ENCODE data around the gene CDKN1C.

Gene CDKN1C

GRCh38 chr11:2865922-2866577 is 19.5 kb downstream of the CDKN1C start:
- H3K4me3 ChIP-seq (ENCODE audit: low read length): no peak overlapping the region
- TF ChIP-seq, protein P1, sequence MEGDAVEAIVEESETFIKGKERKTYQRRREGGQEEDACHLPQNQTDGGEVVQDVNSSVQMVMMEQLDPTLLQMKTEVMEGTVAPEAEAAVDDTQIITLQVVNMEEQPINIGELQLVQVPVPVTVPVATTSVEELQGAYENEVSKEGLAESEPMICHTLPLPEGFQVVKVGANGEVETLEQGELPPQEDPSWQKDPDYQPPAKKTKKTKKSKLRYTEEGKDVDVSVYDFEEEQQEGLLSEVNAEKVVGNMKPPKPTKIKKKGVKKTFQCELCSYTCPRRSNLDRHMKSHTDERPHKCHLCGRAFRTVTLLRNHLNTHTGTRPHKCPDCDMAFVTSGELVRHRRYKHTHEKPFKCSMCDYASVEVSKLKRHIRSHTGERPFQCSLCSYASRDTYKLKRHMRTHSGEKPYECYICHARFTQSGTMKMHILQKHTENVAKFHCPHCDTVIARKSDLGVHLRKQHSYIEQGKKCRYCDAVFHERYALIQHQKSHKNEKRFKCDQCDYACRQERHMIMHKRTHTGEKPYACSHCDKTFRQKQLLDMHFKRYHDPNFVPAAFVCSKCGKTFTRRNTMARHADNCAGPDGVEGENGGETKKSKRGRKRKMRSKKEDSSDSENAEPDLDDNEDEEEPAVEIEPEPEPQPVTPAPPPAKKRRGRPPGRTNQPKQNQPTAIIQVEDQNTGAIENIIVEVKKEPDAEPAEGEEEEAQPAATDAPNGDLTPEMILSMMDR (conservative IDR thresholded peaks at IDR 0.05; ENCODE audit: low read depth, low read length): no peak
- DNase-seq (ENCODE audit: low read depth): no peak

- H3K4me3 ChIP-seq (ENCODE audit: low read length): no peak overlapping the region
- DNase-seq (ENCODE audit: low read depth): no peak
- TF ChIP-seq, protein P1 (conservative IDR thresholded peaks at IDR 0.05; ENCODE audit: low read depth, low read length): no peak
These were observed 20.7 kb downstream of the CDKN1C start for GRCh38 chr11:2864901-2865300.

DNA sequence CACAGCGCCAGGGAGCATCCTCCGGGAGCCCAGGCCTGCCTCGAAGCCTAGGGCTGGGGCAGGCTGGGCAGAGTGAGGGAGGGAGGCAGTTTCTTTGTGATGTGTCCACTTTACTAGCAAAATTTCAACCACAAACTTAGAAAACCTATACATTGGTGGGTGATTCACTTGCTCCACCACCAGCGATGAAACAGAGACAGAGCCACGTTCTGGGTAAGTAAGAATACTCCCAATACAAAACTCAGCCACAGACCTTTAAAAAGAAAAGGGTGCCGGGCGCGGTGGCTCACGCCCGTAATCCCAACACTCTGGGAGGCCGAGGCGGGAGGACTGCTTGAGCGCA is 22.3 kb downstream of the CDKN1C start:
- no peak overlapping the region for H3K4me3 ChIP-seq (ENCODE audit: low read length)
- DNase-seq (ENCODE audit: low read depth): no peak
- TF ChIP-seq, protein P1 (conservative IDR thresholded peaks at IDR 0.05; ENCODE audit: low read depth, low read length): no peak

GRCh38 chr11:2862395-2863275 is 22.9 kb downstream of the CDKN1C start:
- H3K4me3 ChIP-seq (ENCODE audit: low read length): no peak overlapping the region
- DNase-seq (ENCODE audit: low read depth): no peak
- TF ChIP-seq, protein P1 (conservative IDR thresholded peaks at IDR 0.05; ENCODE audit: low read depth, low read length): no peak

DNA sequence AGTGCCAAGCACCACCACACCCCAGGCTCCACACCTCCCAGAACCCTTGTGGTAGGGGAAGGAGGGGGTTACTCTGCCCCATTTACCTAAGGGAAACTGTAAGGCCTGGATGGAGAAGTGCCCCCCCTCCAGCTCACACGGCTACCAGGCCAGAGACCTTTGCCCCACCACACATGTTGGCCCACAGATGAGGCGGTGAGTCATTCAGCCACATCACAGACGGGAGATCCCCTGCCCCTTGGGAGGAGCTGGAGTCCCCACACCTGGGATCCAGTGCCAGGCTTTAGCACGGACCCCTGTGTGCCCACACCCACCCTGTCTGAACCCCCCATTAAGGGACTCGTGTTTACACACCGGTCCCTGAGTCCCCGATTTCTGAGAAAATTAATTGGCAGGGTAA is 24.9 kb downstream of the CDKN1C start:
- TF ChIP-seq, protein P1 (conservative IDR thresholded peaks at IDR 0.05; ENCODE audit: low read depth, low read length): no peak
- H3K4me3 ChIP-seq (ENCODE audit: low read length): no peak overlapping the region
- no peak for DNase-seq (ENCODE audit: low read depth)

DNA sequence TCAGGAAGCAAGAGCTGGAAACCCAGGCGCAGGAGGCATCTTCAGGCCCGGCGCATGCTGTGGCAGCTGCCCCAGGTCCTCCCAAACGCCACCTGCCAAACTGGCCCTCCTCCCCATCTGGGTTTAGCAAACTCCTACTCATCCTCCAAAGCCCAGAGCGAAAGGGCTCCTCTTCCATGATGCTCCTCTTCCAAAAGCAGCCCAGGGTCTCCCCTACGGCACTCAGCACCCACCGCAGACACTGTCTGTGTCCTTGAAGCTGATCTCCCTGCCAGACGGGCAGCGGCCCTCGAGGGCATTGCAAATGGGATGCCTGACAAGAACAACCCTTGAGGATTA is 25.9 kb downstream of the CDKN1C start:
- TF ChIP-seq, protein P1 (conservative IDR thresholded peaks at IDR 0.05; ENCODE audit: low read depth, low read length): no peak
- no peak overlapping the region for H3K4me3 ChIP-seq (ENCODE audit: low read length)
- DNase-seq (ENCODE audit: low read depth): no peak

Measured in retinal pigment epithelial cell (primary cell).